HL-60 (cell line): ENCODE results near the gene TNS2.

Experiments used
- POLR2AphosphoS5 ChIP-seq: IDR thresholded peaks from 2 replicates; pipeline ENCODE4 v1.6.1; 2012; ENCODE audit warnings: low read depth
- TF ChIP-seq, protein P1 (sequence below): IDR thresholded peaks from one replicate; pipeline ENCODE4 v1.5.1; 2011; ENCODE audit warnings: low read length, control low read depth, inconsistent platforms; ENCODE audit not compliant: insufficient read depth

DNA sequence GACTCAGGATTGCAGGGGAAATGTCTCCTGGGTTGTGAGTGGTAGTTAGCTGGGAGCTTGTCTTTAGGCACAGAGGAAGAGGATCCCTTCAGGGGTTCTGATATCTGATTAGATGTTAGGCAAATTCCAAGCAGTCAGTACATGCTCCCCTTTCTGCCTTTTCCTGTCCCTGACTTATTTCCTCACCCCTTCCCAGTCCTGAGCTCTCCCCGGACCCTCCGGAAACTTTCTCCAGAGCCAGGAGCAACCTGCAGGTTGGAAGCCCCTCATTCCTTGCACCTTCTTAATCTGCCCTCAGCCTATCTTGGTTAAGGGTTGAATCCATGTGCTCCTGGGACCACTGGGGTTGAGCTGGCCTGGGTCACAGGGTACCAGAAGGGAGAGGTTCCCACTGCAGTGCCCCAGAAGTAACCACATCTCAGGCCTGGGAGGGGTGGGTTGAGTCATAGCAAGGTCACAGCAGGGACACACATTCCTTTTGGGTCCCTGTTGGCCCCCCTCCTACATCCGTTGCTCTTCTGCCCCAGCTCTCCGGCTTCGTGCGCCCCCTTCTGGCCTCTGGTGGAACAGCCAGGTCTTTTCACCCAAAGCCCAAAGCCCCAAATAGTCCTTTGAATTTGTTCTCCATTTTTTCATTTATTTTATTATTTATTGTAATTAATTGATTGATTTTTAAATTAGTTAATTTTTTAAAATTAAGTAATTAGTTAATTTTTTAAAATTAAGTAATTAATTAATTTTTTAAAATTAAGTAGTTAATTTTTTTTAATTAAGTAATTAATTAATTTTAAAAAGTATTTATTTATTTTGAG, 49.4 kb downstream of the TNS2 start:
- TF ChIP-seq, protein P1, sequence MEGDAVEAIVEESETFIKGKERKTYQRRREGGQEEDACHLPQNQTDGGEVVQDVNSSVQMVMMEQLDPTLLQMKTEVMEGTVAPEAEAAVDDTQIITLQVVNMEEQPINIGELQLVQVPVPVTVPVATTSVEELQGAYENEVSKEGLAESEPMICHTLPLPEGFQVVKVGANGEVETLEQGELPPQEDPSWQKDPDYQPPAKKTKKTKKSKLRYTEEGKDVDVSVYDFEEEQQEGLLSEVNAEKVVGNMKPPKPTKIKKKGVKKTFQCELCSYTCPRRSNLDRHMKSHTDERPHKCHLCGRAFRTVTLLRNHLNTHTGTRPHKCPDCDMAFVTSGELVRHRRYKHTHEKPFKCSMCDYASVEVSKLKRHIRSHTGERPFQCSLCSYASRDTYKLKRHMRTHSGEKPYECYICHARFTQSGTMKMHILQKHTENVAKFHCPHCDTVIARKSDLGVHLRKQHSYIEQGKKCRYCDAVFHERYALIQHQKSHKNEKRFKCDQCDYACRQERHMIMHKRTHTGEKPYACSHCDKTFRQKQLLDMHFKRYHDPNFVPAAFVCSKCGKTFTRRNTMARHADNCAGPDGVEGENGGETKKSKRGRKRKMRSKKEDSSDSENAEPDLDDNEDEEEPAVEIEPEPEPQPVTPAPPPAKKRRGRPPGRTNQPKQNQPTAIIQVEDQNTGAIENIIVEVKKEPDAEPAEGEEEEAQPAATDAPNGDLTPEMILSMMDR = peak; percentile 69
- TF ChIP-seq POLR2AphosphoS5 = no peak
